C4-2B (cell line): ENCODE measurements around the gene TFPI.

Source experiments
- CTCF ChIP-seq: fragments of 450-650 bp; conservative IDR thresholded peaks from 2 replicates; pipeline ENCODE4 v1.5.1; 2017; ENCODE audit warnings: mild to moderate bottlenecking
- ZFX ChIP-seq: fragments of 450-650 bp; IDR thresholded peaks from 2 replicates; pipeline ENCODE4 v1.6.1; 2017

- TF ChIP-seq CTCF (no peak), ZFX (no peak)
Measured at GRCh38 chr2:187514930-187515329, 39.3 kb downstream of the TFPI start.
